HG02678 (cell line): ENCODE measurements around the gene SERPING1.
A peak's percentile ranks its signal among the peaks of the same experiment; 100 is the strongest.
"Not testable (repeated sequence)": the region's sequence is repeated elsewhere in the genome, so short reads cannot be mapped to it uniquely, and the experiment has no call there.

ENCODE experiments used
- ATAC-seq: cut with Tn5 transposase; IDR thresholded peaks from one replicate; pipeline ENCODE4 v1.9.1; 2021; ENCODE audit warnings: mild to moderate bottlenecking, moderate library complexity; ENCODE audit not compliant: unreplicated experiment

The SERPING1 gene

DNA sequence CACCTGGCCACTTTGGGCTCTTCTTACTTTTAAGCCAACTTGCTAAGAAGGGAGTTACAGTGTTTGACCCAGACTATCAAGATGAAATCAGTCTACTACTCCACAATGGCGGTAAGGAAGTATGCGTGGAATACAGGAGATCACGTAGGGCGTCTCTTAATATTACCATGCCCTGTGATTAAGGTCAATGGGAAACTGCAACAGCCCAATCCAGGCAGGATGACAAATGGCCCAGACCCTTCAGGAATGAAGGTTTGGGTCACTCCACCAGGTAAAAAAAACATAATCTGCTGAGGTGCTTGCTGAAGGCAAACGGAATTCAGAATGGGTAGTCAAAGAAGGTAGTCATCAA is 53.2 kb downstream of the SERPING1 start:
- ATAC-seq: no peak

DNA sequence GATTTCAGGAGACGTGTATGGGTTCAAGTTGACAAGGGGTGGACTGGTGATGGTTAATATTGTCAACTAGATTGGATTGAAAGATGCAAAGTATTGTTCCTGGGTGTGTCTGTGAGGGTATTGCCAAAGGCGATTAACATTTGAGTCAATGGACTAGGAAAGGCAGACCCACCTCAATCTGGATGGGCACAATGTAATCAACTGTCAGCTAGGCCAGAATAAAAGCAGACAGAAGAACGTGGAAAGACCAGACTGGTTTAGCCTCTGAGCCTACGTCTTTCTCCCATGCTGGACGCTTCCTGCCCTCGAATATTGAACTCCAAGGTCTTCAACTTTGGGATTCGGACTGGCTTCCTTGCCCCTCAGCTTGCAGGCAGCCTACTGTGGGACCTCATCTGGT is 53.9 kb downstream of the SERPING1 start:
- no peak for ATAC-seq

DNA sequence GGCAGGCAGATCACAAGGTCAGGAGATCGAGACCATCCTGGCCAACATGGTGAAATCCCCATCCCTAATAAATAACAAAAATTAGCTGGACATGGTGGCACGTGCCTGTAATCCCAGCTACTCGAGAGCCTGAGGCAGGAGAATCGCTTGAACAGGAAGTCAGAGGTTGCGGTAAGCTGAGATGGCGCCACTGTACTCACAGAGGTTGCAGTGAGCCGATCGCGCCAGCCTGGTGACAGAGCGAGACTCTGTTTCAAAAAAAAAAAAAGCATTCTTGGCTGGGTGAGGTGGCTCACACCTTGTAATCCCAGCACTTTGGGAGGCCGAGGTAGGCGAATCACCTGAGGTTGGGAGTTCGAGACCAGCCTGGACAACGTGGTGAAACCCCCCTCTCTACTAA is 54.7 kb downstream of the SERPING1 start:
- ATAC-seq: not testable (repeated sequence)

DNA sequence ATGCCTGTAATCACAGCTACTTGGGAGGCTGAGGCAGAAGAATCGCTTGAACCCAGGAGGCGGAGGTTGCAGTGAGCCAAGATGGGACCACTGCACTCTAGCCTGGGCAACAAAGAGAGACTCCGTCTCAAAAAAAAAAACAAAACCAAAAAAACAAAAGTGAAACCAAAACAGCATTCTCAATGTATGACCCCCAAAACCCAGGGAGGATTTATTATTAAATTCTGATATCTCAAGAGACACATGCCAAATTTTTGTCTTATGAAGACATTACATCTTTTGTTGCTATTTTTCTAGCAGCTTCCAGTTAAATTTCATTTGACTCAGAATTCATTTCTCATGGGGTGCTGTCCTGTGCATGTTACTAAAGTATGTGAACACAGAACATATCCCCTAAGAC is 55.2 kb downstream of the SERPING1 start:
- no peak for ATAC-seq

DNA sequence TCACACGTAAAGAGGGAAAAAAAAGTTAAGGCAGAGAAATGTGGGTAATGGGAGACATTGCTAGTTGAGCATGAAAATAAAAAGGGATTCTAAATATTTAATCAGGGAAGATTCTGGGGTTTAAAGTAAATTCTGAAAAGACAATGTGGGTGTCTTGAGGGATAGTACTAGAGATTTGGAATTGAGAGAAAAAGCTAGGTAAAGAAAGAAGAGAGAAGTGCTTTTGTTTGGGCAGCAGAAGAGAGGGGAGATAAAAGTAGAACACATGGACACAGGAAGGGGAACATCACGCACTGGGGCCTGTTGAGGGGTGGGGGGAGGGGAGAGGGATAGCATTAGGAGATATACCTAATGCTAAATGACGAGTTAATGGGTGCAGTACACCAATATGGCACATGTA is 55.7 kb downstream of the SERPING1 start:
- no peak for ATAC-seq

DNA sequence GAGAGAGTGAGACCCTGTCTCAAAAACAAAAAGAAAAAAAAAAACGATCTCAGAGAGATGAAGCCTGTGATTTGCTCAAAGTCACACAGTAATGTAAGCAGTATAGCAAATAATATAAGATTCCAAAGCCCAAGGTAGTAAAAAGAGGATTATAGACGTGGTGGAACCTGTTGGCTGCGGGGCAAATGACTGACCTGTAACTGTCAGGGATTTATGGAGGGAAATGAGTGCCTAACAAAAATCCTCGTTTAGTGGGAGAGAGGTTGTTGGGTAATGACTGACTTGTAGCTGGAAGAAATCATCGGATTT is 59.4 kb downstream of the SERPING1 start:
- no peak for ATAC-seq

DNA sequence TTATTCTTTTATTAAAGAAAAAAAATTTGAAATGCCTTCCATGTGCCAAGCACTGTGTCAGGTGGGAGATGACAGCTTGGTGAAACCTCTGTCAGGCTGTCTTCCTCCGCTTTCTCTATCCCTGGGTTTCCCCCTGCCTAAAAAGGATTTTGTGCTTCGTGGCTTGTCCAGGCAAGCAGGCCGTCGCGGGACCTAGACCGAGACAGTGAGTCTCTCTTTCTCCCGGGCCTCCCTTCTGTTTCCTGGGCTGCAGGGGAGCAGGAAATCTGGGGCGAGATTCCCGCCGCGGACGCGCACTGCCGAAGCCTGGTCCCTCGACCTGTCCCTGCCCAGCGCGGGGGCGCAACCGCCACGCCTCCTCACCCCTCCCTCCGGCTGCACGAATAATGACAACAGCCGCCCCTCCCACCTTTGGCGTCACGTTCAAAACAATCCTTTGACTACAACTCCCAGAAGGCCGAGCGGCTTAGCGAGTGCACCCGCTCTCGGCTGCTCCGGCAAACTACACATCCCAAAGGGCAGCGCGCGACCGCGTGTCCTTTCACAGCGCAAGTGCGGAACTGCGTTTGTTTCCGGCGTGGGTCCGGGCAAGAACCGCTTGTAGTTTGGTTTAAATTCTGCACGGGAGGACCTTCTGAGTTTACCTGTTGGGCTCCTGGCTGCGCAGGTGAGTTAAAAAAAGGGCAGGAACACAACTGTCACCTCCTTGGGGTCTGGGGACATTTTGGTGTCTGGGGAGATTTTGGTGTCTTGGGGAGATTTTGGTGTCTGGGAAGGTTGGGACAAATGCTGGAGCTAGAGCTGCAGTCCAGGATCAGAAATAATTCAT is 59.9 kb downstream of the SERPING1 start, which contains the start of gene CLP1:
Gene CLP1, plus strand, starts transcription at position 569 of the 829 bp plus-strand sequence. CDS start 1,715 bp downstream, outside the sequence.
- peak; percentile 99 for ATAC-seq

DNA sequence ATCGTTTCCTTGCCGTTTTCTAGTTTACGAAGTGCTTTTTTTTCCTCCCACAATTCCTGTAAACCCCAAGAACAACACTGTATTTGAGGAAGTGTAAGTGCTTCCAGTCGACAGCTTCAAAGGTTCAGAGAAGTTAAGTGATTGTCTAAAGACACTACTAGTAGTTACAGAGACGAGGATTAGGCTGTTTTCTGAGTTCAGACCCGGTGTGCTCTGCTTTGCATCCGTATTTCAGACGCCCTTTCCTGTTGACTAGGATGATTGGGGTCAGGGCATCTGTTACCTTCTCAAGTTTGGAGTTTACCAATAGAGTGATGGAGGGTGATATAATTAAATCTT is 60.5 kb downstream of the SERPING1 start:
- ATAC-seq: no peak

DNA sequence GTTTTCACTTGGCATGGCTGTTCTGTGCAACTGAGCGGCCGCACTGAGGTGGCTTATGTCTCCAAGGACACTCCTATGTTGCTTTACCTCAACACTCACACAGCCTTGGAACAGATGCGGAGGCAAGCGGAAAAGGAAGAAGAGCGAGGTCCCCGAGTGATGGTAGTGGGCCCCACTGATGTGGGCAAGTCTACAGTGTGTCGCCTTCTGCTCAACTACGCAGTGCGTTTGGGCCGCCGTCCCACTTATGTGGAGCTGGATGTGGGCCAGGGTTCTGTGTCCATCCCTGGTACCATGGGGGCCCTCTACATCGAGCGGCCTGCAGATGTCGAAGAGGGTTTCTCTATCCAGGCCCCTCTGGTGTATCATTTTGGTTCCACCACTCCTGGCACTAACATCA is 62.2 kb downstream of the SERPING1 start:
- ATAC-seq: no peak

DNA sequence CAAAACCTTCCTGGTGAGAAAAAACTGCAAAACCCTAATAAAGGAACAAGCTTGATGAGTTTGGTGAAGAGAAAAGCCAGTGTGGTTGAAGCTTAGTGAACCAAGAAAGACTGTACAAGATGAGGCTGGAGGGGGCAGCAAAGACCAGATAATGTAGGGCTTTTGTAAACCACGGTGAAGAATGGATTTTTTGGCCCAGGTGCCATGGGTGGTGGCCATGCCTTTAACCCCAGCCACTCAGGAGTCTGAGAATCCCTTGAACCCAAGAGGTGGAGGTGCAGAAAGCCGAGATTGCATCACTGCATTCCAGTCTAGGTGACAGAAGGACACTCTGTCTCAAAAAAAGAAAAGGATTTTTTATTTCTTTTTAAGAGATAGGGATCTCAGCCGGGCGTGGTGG is 65.4 kb downstream of the SERPING1 start:
- no peak for ATAC-seq

DNA sequence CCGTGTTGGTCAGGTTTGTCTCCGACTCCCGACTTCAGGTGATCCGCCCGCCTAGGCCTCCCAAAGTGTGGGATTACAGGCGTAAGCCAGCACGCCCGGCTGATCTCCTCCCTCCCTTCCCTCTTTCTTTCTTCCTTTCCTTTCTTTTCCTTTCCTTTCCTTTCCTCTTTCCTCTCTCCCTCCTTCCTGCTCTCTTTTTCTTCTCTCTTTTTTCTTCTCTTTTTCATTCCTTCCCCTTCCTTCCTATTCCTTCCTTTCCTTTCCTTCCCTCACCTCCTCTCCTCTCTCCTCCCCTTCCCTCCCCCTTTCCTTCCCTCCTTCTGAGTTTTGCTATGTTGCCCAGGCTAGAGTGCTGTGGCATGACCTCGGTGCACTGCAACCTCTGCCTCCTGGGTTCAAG is 66.5 kb downstream of the SERPING1 start:
- ATAC-seq: no peak
